ENCODE results near the gene GZMM.

GZMM gene

DNA sequence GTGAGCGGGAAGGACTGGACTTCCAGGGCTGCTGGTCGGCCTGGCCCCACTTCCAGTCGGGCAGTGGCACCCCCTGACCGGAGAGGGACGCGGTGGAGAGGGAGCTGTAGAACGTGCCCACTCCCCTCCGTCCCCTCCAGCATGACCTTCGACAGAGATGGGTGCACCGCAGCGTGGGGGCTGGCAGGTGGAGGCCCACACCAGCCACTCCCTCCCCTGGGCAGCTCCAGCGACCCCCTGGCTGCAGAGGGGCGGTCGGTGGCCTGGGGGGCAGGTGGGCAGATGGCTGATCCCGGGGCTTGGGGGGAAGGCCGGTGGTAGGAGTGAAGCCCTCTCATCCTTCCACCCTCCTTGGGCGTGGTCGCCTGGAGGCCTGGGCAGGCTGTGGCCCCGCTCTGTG, 48.2 kb downstream of the GZMM start:
- no peak for DNase-seq (ENCODE audit: low read depth)
- no peak for TF ChIP-seq CTCF (IDR thresholded peaks at IDR 0.05; ENCODE audit: control insufficient read depth, insufficient read depth, low read depth, low read length, missing control alignments)
- no peak overlapping the region for H3K4me3 ChIP-seq (ENCODE audit: control insufficient read depth, low read depth, low read length)

DNA sequence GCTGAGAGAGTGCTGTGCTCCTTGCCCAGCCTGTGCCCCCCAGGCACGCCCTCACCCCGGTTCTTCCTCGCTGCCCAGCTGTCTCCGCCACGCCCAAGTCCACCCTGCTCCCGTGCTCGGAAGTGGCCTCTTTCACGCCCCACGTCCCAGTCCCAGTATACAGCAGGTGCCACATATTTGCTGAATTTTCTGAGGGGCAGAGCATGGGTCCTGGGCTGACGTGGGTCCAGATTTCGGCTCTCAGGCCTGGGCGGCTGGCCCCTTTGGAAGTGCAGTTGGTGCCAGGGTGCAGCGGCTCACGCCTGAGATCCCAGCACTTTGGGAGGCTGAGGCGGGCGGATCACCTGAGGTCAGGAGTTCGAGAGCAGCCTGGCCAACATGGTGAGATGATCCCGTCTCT, 49.2 kb downstream of the GZMM start:
- no peak for DNase-seq (ENCODE audit: low read depth)
- TF ChIP-seq CTCF (IDR thresholded peaks at IDR 0.05; ENCODE audit: control insufficient read depth, insufficient read depth, low read depth, low read length, missing control alignments), result no peak
- no peak overlapping the region for H3K4me3 ChIP-seq (ENCODE audit: control insufficient read depth, low read depth, low read length)

- DNase-seq (ENCODE audit: low read depth), result no peak
- no peak overlapping the region for H3K4me3 ChIP-seq (ENCODE audit: control insufficient read depth, low read depth, low read length)
- TF ChIP-seq CTCF (IDR thresholded peaks at IDR 0.05; ENCODE audit: control insufficient read depth, insufficient read depth, low read depth, low read length, missing control alignments), result no peak
Observed at GRCh38 chr19:593505-593904, 49.7 kb downstream of the GZMM start.

GRCh38 chr19:594265-594870, 50.5 kb downstream of the GZMM start:
- no peak overlapping the region for H3K4me3 ChIP-seq (ENCODE audit: control insufficient read depth, low read depth, low read length)
- no peak for DNase-seq (ENCODE audit: low read depth)
- no peak for TF ChIP-seq CTCF (IDR thresholded peaks at IDR 0.05; ENCODE audit: control insufficient read depth, insufficient read depth, low read depth, low read length, missing control alignments)

DNA sequence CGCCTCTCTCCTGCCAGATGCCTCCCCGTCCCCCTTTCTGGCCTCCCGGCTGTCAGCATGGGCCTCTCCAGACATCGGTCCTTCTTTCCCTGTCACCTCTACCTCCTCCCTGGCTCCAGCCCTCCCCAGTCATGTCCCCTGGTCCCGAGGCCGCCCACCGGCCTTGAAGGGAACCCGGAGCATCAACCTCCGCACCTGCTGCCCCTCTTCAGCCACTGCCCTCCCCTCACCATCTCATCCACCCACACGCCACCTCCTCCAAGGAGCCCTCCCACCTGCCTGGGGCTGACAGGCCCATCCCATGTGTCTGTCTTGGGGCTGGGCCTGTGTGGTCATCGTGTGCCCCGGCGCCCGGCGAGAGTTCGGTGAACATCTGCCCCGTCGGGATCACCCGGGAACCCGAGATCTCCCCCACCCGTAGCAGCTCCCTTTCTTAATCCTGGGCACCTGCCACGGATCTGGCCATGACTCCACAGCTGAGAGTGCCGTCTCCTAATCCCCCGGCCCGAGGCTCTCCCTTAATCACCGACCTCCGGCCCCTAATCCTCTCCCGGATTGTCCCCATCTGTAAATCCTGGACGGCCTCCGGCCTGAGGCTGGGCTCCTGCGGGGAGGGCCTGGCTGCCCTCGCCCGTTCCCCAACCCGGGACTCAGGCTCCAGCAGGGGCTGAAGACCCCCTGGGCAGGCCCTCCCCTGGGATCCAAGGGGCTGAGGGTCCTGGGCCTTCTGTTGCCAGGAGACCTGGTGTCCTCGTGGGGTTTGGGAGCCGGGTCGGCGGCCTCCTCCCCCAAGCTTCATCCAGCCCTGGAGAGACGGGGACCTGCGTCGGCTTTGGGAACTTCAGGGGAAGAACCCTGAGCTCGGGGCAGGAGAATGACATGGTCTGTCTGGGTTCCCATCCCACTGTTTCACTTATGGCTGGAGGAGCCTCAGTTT, 51.7 kb downstream of the GZMM start:
- no peak overlapping the region for H3K4me3 ChIP-seq (ENCODE audit: control insufficient read depth, low read depth, low read length)
- TF ChIP-seq CTCF (IDR thresholded peaks at IDR 0.05; ENCODE audit: control insufficient read depth, insufficient read depth, low read depth, low read length, missing control alignments), result no peak
- DNase-seq (ENCODE audit: low read depth), result no peak

GRCh38 chr19:596263-596655, 52.4 kb downstream of the GZMM start:
- TF ChIP-seq CTCF (IDR thresholded peaks at IDR 0.05; ENCODE audit: control insufficient read depth, insufficient read depth, low read depth, low read length, missing control alignments), result no peak
- H3K4me3 ChIP-seq (ENCODE audit: control insufficient read depth, low read depth, low read length), result no peak overlapping the region
- DNase-seq (ENCODE audit: low read depth), result no peak

Data from AG09309 (cell line).